Liver (tissue), 9 donors: Measurements from ENCODE around the gene PRKX. TPM values are rescaled to one million over a fixed set of nuclear protein-coding genes. Genes with fewer than 3 reads are reported as not detected.
"Not testable (repeated sequence)": the region's sequence is repeated elsewhere in the genome, so short reads cannot be mapped to it uniquely, and the experiment has no call there.

ENCODE experiments used
- DNase-seq: peaks from one replicate; pipeline ENCODE4 v3.0.0-alpha.2; 2017; ENCODE audit warnings: low spot score
- H3K27ac ChIP-seq, 2 donors: one replicate each; pipeline ENCODE4 v1.7.0; 2013; ENCODE audit warnings: inconsistent platforms in 2 of 2, low read length in 2 of 2, control low read depth in 1 of 2, low read depth in 1 of 2, mild to moderate bottlenecking in 1 of 2
- H3K27me3 ChIP-seq, 4 donors: one replicate each; pipeline versions ENCODE4 v1.6.1 to v1.7.0; 2013; ENCODE audit warnings: low read length in 3 of 4, inconsistent platforms in 1 of 4, mild to moderate bottlenecking in 1 of 4, moderate library complexity in 1 of 4; ENCODE audit not compliant: control insufficient read depth in 4 of 4, insufficient read depth in 4 of 4
- H3K36me3 ChIP-seq, 4 donors: one replicate each; pipeline versions ENCODE4 v1.6.1 to v1.7.0; 2013; ENCODE audit warnings: low read length in 3 of 4, mild to moderate bottlenecking in 3 of 4, low read depth in 1 of 4, moderate library complexity in 1 of 4; ENCODE audit not compliant: control insufficient read depth in 4 of 4, insufficient read depth in 3 of 4
- H3K4me1 ChIP-seq, 4 donors: one replicate each; pipeline versions ENCODE4 v1.6.1 to v1.7.0; 2013; ENCODE audit warnings: low read length in 3 of 4, mild to moderate bottlenecking in 3 of 4, moderate library complexity in 1 of 4; ENCODE audit not compliant: control insufficient read depth in 4 of 4, insufficient read depth in 4 of 4
- H3K4me3 ChIP-seq, 3 donors: one replicate each; pipeline versions ENCODE4 v1.6.1 to v1.7.0; 2013; ENCODE audit warnings: low read length in 3 of 3, control low read depth in 1 of 3, low read depth in 1 of 3, mild to moderate bottlenecking in 1 of 3
- H3K9ac ChIP-seq, 2 donors: one replicate each; pipeline ENCODE4 v1.7.0; 2013; ENCODE audit warnings: low read length in 2 of 2, mild to moderate bottlenecking in 2 of 2, moderate library complexity in 2 of 2, control low read depth in 1 of 2, low read depth in 1 of 2
- H3K9me3 ChIP-seq, 4 donors: one replicate each; pipeline versions ENCODE4 v1.6.1 to v1.7.0; 2013; ENCODE audit warnings: low read length in 3 of 4; ENCODE audit not compliant: control insufficient read depth in 4 of 4
- EGR1 ChIP-seq, 2 donors: IDR thresholded peaks; 2 replicates each; pipeline ENCODE4 v1.6.1; 2016 to 2018; ENCODE audit warnings: antibody characterized with exemption in 2 of 2, low read depth in 2 of 2
- FOXA1 ChIP-seq: IDR thresholded peaks from 2 replicates; pipeline ENCODE4 v1.6.1; 2016; ENCODE audit warnings: antibody characterized with exemption
- FOXA2 ChIP-seq: IDR thresholded peaks from 2 replicates; pipeline ENCODE4 v1.6.1; 2016; ENCODE audit warnings: antibody characterized with exemption
- HNF4A ChIP-seq, 2 donors: conservative IDR thresholded peaks; 2 replicates each; pipeline ENCODE4 v1.6.1; 2016; ENCODE audit warnings: antibody characterized with exemption in 2 of 2, mild to moderate bottlenecking in 2 of 2
- HNF4G ChIP-seq: IDR thresholded peaks from 2 replicates; pipeline ENCODE4 v1.6.1; 2016; ENCODE audit warnings: antibody characterized with exemption
- JUND ChIP-seq, 2 donors: IDR thresholded peaks; 2 replicates each; pipeline ENCODE4 v1.6.1; 2016; ENCODE audit warnings: antibody characterized with exemption in 2 of 2
- NR2F2 ChIP-seq: IDR thresholded peaks from 2 replicates; pipeline ENCODE4 v1.6.1; 2016; ENCODE audit warnings: antibody characterized with exemption
- RAD21 ChIP-seq, 2 donors: IDR thresholded peaks; 2 replicates each; pipeline ENCODE4 v1.6.1; 2016; ENCODE audit warnings: antibody characterized with exemption in 2 of 2, mild to moderate bottlenecking in 2 of 2
- RXRA ChIP-seq, 2 donors: IDR thresholded peaks; 2 replicates each; pipeline ENCODE4 v1.6.1; 2017 to 2018; ENCODE audit warnings: antibody characterized with exemption in 2 of 2, mild to moderate bottlenecking in 1 of 2
- SP1 ChIP-seq: IDR thresholded peaks from 2 replicates; pipeline ENCODE4 v1.6.1; 2018; ENCODE audit warnings: antibody characterized with exemption, mild to moderate bottlenecking
- TAF1 ChIP-seq: conservative IDR thresholded peaks from 2 replicates; pipeline ENCODE4 v1.6.1; 2016; ENCODE audit warnings: antibody characterized with exemption, mild to moderate bottlenecking
- YY1 ChIP-seq: IDR thresholded peaks from 2 replicates; pipeline ENCODE4 v1.6.1; 2016; ENCODE audit warnings: antibody characterized with exemption, mild to moderate bottlenecking
- ZBTB33 ChIP-seq: IDR thresholded peaks from 2 replicates; pipeline ENCODE4 v1.6.1; 2016; ENCODE audit warnings: antibody characterized with exemption
- WGBS: extraction: QIAGEN DNeasy Blood & Tissue Kit; methylation state at CpG from one replicate; pipeline ENCODE4 v1.1.7; 2013; 5-methylcytosine and 5-hydroxymethylcytosine counted together
- polyA plus RNA-seq, 2 donors: library from polyadenylated mRNA; stranded (reverse) in 1 of 2; unstranded in 1 of 2; fragments of 200-250 nt in 1 of 2; fragments of >200 nt in 1 of 2; fragmentation: Nextera tagmentation in 1 of 2; extraction: Ambion mirVana in 1 of 2; gene quantifications; one replicate each; pipeline versions ENCODE4 v1.2.1 to v1.2.3, GENCODE V29; 2013 to 2015
- total RNA-seq, 2 donors: library from RNA; depleted of rRNA; stranded (reverse); fragments of >200 nt; gene quantifications; one replicate each; pipeline ENCODE4 v1.2.3, GENCODE V29; 2014
- TF ChIP-seq, protein P1 (sequence below): IDR thresholded peaks from 2 replicates; pipeline ENCODE4 v1.6.1; 2016; ENCODE audit warnings: antibody characterized with exemption, mild to moderate bottlenecking
- TF ChIP-seq, protein P2 (sequence below): fragments of 150-350 bp; IDR thresholded peaks from 2 replicates; pipeline ENCODE4 v1.5.1; 2017; ENCODE audit warnings: improper control_type of control experiment, low read depth, low read length; ENCODE audit not compliant: missing input control
- TF ChIP-seq, protein P3 (sequence below): IDR thresholded peaks from 2 replicates; pipeline ENCODE4 v1.6.1; 2016; ENCODE audit warnings: antibody characterized with exemption
- TF ChIP-seq, protein P4 (sequence below): IDR thresholded peaks from 2 replicates; pipeline ENCODE4 v1.6.1; 2016; ENCODE audit warnings: antibody characterized with exemption
- donor health status: healthy.
- donor health status: healthy.
- donor health status: healthy.
- donor health status: healthy.
- donor health status: healthy.

The PRKX gene
- total and polyA plus RNA-seq, 4 donors: 0.63 to 4.0 (median 1.7) TPM

GRCh38 chrX:3666975-3667374, 46.5 kb downstream of the PRKX start:
- no peaks in the 10 kb centered on the region for H3K9me3 ChIP-seq
- 88% methylated on average over 9 of the region's 9 CpGs for WGBS
- no peak overlapping the region for H3K27ac ChIP-seq

GRCh38 chrX:3664921-3665320, 48.5 kb downstream of the PRKX start:
- H3K27ac ChIP-seq: no peak overlapping the region
- TF ChIP-seq TAF1 (no peak), HNF4A (conservative IDR thresholded peaks at IDR 0.05) (no peak), SP1 (no peak), FOXA2 (no peak), NR2F2 (no peak), RXRA (IDR thresholded peaks at IDR 0.05) (no peak), EGR1 (IDR thresholded peaks at IDR 0.05; ENCODE audit: low read depth in 2 of 2) (no peak), JUND (IDR thresholded peaks at IDR 0.05) (no peak), ZBTB33 (no peak), FOXA1 (no peak), YY1 (no peak), HNF4G (no peak)
- TF ChIP-seq, protein P1, sequence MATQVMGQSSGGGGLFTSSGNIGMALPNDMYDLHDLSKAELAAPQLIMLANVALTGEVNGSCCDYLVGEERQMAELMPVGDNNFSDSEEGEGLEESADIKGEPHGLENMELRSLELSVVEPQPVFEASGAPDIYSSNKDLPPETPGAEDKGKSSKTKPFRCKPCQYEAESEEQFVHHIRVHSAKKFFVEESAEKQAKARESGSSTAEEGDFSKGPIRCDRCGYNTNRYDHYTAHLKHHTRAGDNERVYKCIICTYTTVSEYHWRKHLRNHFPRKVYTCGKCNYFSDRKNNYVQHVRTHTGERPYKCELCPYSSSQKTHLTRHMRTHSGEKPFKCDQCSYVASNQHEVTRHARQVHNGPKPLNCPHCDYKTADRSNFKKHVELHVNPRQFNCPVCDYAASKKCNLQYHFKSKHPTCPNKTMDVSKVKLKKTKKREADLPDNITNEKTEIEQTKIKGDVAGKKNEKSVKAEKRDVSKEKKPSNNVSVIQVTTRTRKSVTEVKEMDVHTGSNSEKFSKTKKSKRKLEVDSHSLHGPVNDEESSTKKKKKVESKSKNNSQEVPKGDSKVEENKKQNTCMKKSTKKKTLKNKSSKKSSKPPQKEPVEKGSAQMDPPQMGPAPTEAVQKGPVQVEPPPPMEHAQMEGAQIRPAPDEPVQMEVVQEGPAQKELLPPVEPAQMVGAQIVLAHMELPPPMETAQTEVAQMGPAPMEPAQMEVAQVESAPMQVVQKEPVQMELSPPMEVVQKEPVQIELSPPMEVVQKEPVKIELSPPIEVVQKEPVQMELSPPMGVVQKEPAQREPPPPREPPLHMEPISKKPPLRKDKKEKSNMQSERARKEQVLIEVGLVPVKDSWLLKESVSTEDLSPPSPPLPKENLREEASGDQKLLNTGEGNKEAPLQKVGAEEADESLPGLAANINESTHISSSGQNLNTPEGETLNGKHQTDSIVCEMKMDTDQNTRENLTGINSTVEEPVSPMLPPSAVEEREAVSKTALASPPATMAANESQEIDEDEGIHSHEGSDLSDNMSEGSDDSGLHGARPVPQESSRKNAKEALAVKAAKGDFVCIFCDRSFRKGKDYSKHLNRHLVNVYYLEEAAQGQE: no peak
- TF ChIP-seq, protein P2, sequence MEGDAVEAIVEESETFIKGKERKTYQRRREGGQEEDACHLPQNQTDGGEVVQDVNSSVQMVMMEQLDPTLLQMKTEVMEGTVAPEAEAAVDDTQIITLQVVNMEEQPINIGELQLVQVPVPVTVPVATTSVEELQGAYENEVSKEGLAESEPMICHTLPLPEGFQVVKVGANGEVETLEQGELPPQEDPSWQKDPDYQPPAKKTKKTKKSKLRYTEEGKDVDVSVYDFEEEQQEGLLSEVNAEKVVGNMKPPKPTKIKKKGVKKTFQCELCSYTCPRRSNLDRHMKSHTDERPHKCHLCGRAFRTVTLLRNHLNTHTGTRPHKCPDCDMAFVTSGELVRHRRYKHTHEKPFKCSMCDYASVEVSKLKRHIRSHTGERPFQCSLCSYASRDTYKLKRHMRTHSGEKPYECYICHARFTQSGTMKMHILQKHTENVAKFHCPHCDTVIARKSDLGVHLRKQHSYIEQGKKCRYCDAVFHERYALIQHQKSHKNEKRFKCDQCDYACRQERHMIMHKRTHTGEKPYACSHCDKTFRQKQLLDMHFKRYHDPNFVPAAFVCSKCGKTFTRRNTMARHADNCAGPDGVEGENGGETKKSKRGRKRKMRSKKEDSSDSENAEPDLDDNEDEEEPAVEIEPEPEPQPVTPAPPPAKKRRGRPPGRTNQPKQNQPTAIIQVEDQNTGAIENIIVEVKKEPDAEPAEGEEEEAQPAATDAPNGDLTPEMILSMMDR: no peak
- TF ChIP-seq, protein P3, sequence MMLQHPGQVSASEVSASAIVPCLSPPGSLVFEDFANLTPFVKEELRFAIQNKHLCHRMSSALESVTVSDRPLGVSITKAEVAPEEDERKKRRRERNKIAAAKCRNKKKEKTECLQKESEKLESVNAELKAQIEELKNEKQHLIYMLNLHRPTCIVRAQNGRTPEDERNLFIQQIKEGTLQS: no peak
- TF ChIP-seq, protein P4, sequence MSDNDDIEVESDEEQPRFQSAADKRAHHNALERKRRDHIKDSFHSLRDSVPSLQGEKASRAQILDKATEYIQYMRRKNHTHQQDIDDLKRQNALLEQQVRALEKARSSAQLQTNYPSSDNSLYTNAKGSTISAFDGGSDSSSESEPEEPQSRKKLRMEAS: no peak
- no peak overlapping the region for H3K9ac ChIP-seq
- no peaks in the 10 kb centered on the region for H3K9me3 ChIP-seq
- 90% methylated on average over 12 of the region's 12 CpGs for WGBS
- no peaks in the 10 kb centered on the region for H3K27me3 ChIP-seq
- H3K4me1 ChIP-seq: no peaks in the 10 kb centered on the region
- H3K36me3 ChIP-seq: no peaks in the 10 kb centered on the region
- DNase-seq: no peak
- no peak overlapping the region for H3K4me3 ChIP-seq

More at GRCh38 chrX:3666975-3667374, 46.5 kb downstream of the PRKX start:
- Histone ChIP-seq H3K9ac (no peak overlapping the region), H3K36me3 (no peaks in the 10 kb centered on the region), H3K4me1 (no peaks in the 10 kb centered on the region), H3K4me3 (no peak overlapping the region), H3K27me3 (no peaks in the 10 kb centered on the region)
- no peak for DNase-seq
- no peak for TF ChIP-seq RAD21 (IDR thresholded peaks at IDR 0.05)
- TF ChIP-seq FOXA1: no peak
- TF ChIP-seq, protein P1: no peak
- no peak for TF ChIP-seq TAF1
- TF ChIP-seq, protein P4: no peak

DNA sequence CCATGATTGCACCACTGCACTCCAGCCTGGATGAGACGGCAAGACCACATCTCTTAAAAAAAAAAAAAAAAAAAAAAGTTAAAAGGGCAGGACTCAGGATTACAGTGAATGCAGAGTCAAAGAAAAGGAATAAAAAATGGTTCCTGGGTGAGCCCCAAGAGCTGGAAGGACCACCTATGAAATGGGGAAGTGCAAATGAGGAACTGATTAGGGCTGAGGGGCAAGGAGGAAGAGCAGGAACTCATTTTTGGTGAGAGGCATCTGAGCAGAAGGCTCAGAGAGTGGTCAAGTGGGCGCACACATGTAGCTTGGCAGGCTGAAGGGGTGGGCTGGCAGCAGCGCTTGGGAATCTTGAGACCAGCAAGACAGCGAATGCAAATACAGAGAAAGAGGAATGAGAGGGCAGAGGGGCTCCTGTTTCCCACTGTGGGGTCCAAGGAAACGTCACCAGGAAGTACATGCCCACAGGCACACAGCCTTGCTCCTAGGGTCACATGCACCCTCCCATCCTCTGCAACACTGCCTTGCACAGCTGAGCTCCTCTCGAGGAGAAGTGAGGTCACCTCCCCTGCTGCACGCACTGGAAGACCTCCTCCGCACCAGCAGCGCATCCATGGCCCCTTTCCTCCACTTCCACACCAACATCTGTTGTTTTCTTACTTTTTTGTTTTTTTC, 49.7 kb downstream of the PRKX start:
- 73% methylated on average over 9 of the region's 9 CpGs for WGBS
- not testable (repeated sequence) for DNase-seq, H3K27me3 ChIP-seq, H3K9me3 ChIP-seq, H3K9ac ChIP-seq, H3K4me3 ChIP-seq, H3K4me1 ChIP-seq, H3K36me3 ChIP-seq, H3K27ac ChIP-seq
